ENCODE measurements around the gene EOLA1. TPM values are rescaled to one million over a fixed set of nuclear protein-coding genes. Genes with fewer than 3 reads are reported as not detected.
"Not testable (repeated sequence)": the region's sequence is repeated elsewhere in the genome, so short reads cannot be mapped to it uniquely, and the experiment has no call there.

EOLA1 gene
- total RNA-seq, 2 donors from 2014 or later = 11.9 to 18.0 TPM

GRCh38 chrX:149587359-149587758 lies 46.5 kb downstream of the EOLA1 start, which contains the start of gene MAGEA9B:
MAGEA9B (minus strand) TSS chrX:149587459; CDS start chrX:149583179, 4,280 bp downstream.
- DNase-seq; H3K9me3 ChIP-seq (ENCODE audit: control insufficient read depth, low read length); H3K9me3 Mint-ChIP-seq; H3K4me1 ChIP-seq (ENCODE audit: control insufficient read depth, insufficient read depth, low read length); H3K27me3 ChIP-seq (ENCODE audit: control insufficient read depth, insufficient read depth, low read length, poor library complexity, severe bottlenecking); H3K4me1 Mint-ChIP-seq; H3K27ac ChIP-seq (ENCODE audit: low read depth, low read length); H3K27me3 Mint-ChIP-seq (ENCODE audit: insufficient read depth); H3K4me3 ChIP-seq (ENCODE audit: low read length); H3K36me3 ChIP-seq (ENCODE audit: control insufficient read depth, insufficient read depth, low read length); H3K27ac Mint-ChIP-seq; H3K36me3 Mint-ChIP-seq (ENCODE audit: low read depth); H3K9ac ChIP-seq (ENCODE audit: extremely low read depth, low read length, poor library complexity, severe bottlenecking); H3K4me3 Mint-ChIP-seq: not testable (repeated sequence)
- WGBS, 2 experiments (ENCODE audit: insufficient coverage in 1 of 2, insufficient read length in 1 of 2) = no CpG with 5 or more reads among the region's 12 CpGs

- H3K27ac Mint-ChIP-seq; H3K4me1 ChIP-seq (ENCODE audit: control insufficient read depth, insufficient read depth, low read length); H3K4me3 Mint-ChIP-seq; H3K27me3 ChIP-seq (ENCODE audit: control insufficient read depth, insufficient read depth, low read length, poor library complexity, severe bottlenecking); H3K4me1 Mint-ChIP-seq; H3K9ac ChIP-seq (ENCODE audit: extremely low read depth, low read length, poor library complexity, severe bottlenecking); H3K27ac ChIP-seq (ENCODE audit: low read depth, low read length); H3K27me3 Mint-ChIP-seq (ENCODE audit: insufficient read depth); H3K36me3 Mint-ChIP-seq (ENCODE audit: low read depth); H3K4me3 ChIP-seq (ENCODE audit: low read length); H3K9me3 ChIP-seq (ENCODE audit: control insufficient read depth, low read length); DNase-seq; H3K9me3 Mint-ChIP-seq; H3K36me3 ChIP-seq (ENCODE audit: control insufficient read depth, insufficient read depth, low read length): not testable (repeated sequence)
- WGBS, 2 experiments (ENCODE audit: insufficient coverage in 1 of 2, insufficient read length in 1 of 2) = no CpG with 5 or more reads among the region's 7 CpGs
These were observed 50.2 kb downstream of the EOLA1 start for GRCh38 chrX:149590993-149591392.

DNA sequence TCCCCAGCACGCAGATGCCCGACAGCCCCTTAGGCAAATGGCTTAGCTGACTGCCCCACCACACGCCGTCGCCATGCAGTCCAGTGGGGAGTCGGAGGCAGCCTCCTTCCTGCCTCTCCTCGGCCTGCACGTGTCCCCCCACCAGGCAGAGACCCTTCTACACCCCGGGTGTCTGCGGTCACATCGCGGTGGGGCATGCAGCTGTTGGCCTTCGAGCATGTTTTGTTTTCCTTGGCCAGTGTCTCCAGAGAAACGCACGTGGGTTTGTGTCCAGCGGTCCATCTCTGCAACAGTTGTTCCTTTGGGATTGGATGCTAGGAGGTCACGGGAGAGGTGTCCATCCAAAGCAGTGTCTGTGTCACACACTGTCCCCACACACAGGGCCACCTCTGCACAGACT lies 54.4 kb downstream of the EOLA1 start, which contains the start of gene HSFX2:
Gene HSFX2, minus strand, starts transcription at position 101 of the 400 bp plus-strand sequence. CDS start 614 bp downstream, outside the sequence.
- not testable (repeated sequence) for H3K9me3 Mint-ChIP-seq; H3K27me3 ChIP-seq (ENCODE audit: control insufficient read depth, insufficient read depth, low read length, poor library complexity, severe bottlenecking); H3K27ac Mint-ChIP-seq; H3K36me3 ChIP-seq (ENCODE audit: control insufficient read depth, insufficient read depth, low read length); H3K9ac ChIP-seq (ENCODE audit: extremely low read depth, low read length, poor library complexity, severe bottlenecking); DNase-seq; H3K4me3 Mint-ChIP-seq; H3K4me1 ChIP-seq (ENCODE audit: control insufficient read depth, insufficient read depth, low read length); H3K4me3 ChIP-seq (ENCODE audit: low read length); H3K36me3 Mint-ChIP-seq (ENCODE audit: low read depth); H3K4me1 Mint-ChIP-seq; H3K27ac ChIP-seq (ENCODE audit: low read depth, low read length); H3K9me3 ChIP-seq (ENCODE audit: control insufficient read depth, low read length); H3K27me3 Mint-ChIP-seq (ENCODE audit: insufficient read depth)
- no CpG with 5 or more reads among the region's 17 CpGs for WGBS, 2 experiments (ENCODE audit: insufficient coverage in 1 of 2, insufficient read length in 1 of 2)

GRCh38 chrX:149595943-149596342 lies 55.1 kb downstream of the EOLA1 start:
- H3K9me3 ChIP-seq (ENCODE audit: control insufficient read depth, low read length); DNase-seq; H3K9me3 Mint-ChIP-seq; H3K4me1 Mint-ChIP-seq; H3K9ac ChIP-seq (ENCODE audit: extremely low read depth, low read length, poor library complexity, severe bottlenecking); H3K27ac ChIP-seq (ENCODE audit: low read depth, low read length); H3K4me1 ChIP-seq (ENCODE audit: control insufficient read depth, insufficient read depth, low read length); H3K4me3 Mint-ChIP-seq; H3K36me3 Mint-ChIP-seq (ENCODE audit: low read depth); H3K36me3 ChIP-seq (ENCODE audit: control insufficient read depth, insufficient read depth, low read length); H3K27me3 Mint-ChIP-seq (ENCODE audit: insufficient read depth); H3K27ac Mint-ChIP-seq; H3K27me3 ChIP-seq (ENCODE audit: control insufficient read depth, insufficient read depth, low read length, poor library complexity, severe bottlenecking); H3K4me3 ChIP-seq (ENCODE audit: low read length): not testable (repeated sequence)
- no CpG with 5 or more reads among the region's 7 CpGs for WGBS, 2 experiments (ENCODE audit: insufficient coverage in 1 of 2, insufficient read length in 1 of 2)

Other genes starting within 250 kb of the EOLA1 start
- 10 to 100 TPM; 28.2 to 43.9 TPM for gene IDS, start 35.7 kb upstream of the EOLA1 start, total RNA-seq
- not detected for gene HSFX3, start 8.9 kb downstream of the EOLA1 start, total RNA-seq
- gene MAGEA9B, start 46.4 kb downstream of the EOLA1 start, total RNA-seq = not detected
- gene HSFX2, start 54.3 kb downstream of the EOLA1 start, total RNA-seq = not detected
- gene TMEM185A, start 90.8 kb downstream of the EOLA1 start, total RNA-seq = 10 to 100 TPM; 60.1 to 66.3 TPM
- not detected for gene MAGEA11, start 171.0 kb downstream of the EOLA1 start, total RNA-seq
- 1 to 10 TPM; 3.2 to 3.4 TPM for gene HSFX1, start 233.1 kb downstream of the EOLA1 start, total RNA-seq
- not detected for gene MAGEA9, start 240.9 kb downstream of the EOLA1 start, total RNA-seq

Data from endodermal cell (in vitro differentiated cells).